Loucy (cell line): ENCODE results near the gene RNU2-63P.

ENCODE experiments used
- CTCF ChIP-seq: fragments of 200-600 bp; sonication (generic); conservative IDR thresholded peaks from 2 replicates; pipeline ENCODE4 v1.5.1; 2014; ENCODE audit warnings: mild to moderate bottlenecking, antibody characterized with exemption, low read length
- EZH2phosphoT487 ChIP-seq: fragments of 200-600 bp; IDR thresholded peaks from 2 replicates; pipeline ENCODE4 v1.6.1; 2018; ENCODE audit warnings: antibody characterized with exemption, mild to moderate bottlenecking, moderate library complexity, borderline replicate concordance

DNA sequence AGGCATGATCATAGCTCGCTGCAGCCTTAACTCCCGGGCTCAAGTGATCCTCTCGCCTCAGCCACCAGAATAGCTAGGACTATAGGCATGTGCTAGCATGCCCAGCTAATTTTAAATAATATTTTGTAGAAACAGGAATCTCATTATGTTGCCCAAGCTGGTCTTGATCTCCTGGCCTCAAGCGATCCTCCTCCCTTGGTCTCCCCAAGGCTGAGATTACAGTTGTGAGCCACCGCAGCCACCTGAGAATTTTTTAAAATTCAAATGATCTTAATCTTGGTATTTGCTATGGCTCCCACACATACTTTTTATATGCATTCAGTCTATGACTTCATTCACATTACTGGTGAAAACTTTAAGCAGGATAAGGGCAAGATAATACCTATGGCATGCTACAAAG is 26.1 kb upstream of the RNU2-63P start:
- TF ChIP-seq CTCF (no peak), EZH2phosphoT487 (no peak)
